Measurements from ENCODE around the gene RNU1-2.
"Not testable (repeated sequence)": the region's sequence is repeated elsewhere in the genome, so short reads cannot be mapped to it uniquely, and the experiment has no call there.

DNA sequence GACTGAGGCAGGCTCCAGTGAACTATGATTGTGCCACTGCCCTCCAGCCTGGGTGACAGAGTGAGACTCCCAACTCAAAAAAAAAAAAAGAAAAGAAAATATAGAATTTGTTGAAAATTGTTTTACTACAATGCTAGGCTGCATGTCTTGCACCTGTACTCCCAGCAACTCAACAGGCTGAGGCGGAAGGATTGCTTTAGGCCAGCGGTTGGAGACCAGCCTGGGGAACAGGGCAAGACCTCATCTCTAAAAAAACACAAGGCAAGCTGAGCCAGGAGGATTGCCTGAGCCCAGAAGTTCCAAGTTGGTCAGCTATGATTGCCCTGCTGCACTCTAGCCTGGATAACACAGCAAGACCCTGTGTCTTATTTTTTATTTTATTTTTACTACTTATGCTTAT lies 3.2 kb downstream of the RNU1-2 start:
- TF ChIP-seq, protein P1, sequence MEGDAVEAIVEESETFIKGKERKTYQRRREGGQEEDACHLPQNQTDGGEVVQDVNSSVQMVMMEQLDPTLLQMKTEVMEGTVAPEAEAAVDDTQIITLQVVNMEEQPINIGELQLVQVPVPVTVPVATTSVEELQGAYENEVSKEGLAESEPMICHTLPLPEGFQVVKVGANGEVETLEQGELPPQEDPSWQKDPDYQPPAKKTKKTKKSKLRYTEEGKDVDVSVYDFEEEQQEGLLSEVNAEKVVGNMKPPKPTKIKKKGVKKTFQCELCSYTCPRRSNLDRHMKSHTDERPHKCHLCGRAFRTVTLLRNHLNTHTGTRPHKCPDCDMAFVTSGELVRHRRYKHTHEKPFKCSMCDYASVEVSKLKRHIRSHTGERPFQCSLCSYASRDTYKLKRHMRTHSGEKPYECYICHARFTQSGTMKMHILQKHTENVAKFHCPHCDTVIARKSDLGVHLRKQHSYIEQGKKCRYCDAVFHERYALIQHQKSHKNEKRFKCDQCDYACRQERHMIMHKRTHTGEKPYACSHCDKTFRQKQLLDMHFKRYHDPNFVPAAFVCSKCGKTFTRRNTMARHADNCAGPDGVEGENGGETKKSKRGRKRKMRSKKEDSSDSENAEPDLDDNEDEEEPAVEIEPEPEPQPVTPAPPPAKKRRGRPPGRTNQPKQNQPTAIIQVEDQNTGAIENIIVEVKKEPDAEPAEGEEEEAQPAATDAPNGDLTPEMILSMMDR (IDR thresholded peaks at IDR 0.05) = not testable (repeated sequence)
- TF ChIP-seq POLR2AphosphoS5, EP300 (IDR thresholded peaks at IDR 0.05): not testable (repeated sequence)

All from gastroesophageal sphincter (tissue), 3 donors.